ENCODE measurements around the gene SLC25A10.

Gene SLC25A10

DNA sequence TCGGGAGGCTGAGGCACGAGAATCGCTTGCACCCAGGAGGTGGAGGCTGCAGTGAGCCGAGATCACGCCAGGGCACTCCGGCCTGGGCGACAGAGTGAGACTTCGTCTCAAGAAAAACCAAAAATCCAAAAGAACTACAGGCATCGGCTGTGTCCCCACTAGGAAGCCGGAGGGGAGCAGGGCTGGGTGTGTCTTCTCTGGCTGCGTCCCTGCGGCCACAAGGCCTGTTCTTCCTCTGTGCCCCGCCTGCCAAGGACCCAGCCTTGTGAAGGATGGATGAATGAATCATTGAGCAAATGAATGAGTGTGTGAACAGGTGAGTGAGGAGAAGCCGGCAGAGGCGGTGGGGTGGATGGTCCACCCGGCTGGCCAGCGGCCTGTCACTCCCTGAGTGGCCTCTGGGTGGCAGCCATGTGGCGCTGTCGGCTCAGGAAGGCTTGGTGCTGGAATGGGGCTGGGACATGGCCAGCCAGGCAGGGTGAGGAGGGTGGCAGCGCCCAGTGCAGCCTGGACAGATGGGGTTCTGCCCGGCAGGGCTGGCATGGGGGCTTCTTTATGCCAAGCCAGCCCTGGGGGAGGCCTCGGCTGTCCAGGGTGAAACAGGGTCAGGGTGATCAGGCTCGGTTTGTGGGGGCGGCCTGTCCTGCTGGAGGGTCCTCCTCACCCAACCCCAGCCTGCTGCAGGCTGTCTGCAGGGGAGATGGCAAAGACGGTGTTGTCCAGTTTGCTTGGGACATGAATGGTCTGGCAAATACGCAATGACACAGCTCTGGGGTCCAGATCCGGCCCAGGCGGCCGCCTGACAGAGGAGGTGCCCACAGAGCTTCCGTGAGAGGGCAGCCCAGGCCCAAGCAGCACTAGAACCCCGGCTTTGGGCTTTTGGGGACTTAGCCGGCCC, 21.7 kb downstream of the SLC25A10 start:
- Histone ChIP-seq H2AFZ (ENCODE audit: low read length) (no peak overlapping the region), H3F3A (ENCODE audit: insufficient read depth, low read length) (no peaks in the 10 kb centered on the region), H3K9me3 (replicated peaks; ENCODE audit: insufficient read depth, low read length) (no peaks in the 10 kb centered on the region), H3K36me3 (replicated peaks; ENCODE audit: insufficient read depth, low read length) (no peaks in the 10 kb centered on the region), H3K9ac (ENCODE audit: low read length) (no peak overlapping the region), H3K4me3 (ENCODE audit: low read length) (no peak overlapping the region), H3K27ac (ENCODE audit: low read length) (no peak overlapping the region), H3K9me2 (replicated peaks; ENCODE audit: insufficient read depth, low read length) (no peaks in the 10 kb centered on the region), H3K27me3 (replicated peaks; ENCODE audit: insufficient read depth, low read length) (peaks cover 16% of the 10 kb centered on the region), H4K20me1 (ENCODE audit: insufficient read depth, low read length) (no peaks in the 10 kb centered on the region), H3K4me2 (ENCODE audit: low read depth, low read length) (no peak overlapping the region; the same call in 1 of the 2 replicates), H3K4me1 (ENCODE audit: low read length) (0 out of 2 replicates have a peak, but pooled peaks cover 6% of the 10 kb centered on the region), H3K79me2 (ENCODE audit: low read length) (no peaks in the 10 kb centered on the region)
- peak; percentile 66 for DNase-seq
- TF ChIP-seq EZH2 (optimal IDR thresholded peaks at IDR 0.05; ENCODE audit: low read depth, low read length) (no peak), EZH2phosphoT487 (IDR thresholded peaks at IDR 0.05; ENCODE audit: low read length) (no peak)
- TF ChIP-seq, protein P1, sequence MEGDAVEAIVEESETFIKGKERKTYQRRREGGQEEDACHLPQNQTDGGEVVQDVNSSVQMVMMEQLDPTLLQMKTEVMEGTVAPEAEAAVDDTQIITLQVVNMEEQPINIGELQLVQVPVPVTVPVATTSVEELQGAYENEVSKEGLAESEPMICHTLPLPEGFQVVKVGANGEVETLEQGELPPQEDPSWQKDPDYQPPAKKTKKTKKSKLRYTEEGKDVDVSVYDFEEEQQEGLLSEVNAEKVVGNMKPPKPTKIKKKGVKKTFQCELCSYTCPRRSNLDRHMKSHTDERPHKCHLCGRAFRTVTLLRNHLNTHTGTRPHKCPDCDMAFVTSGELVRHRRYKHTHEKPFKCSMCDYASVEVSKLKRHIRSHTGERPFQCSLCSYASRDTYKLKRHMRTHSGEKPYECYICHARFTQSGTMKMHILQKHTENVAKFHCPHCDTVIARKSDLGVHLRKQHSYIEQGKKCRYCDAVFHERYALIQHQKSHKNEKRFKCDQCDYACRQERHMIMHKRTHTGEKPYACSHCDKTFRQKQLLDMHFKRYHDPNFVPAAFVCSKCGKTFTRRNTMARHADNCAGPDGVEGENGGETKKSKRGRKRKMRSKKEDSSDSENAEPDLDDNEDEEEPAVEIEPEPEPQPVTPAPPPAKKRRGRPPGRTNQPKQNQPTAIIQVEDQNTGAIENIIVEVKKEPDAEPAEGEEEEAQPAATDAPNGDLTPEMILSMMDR (IDR thresholded peaks at IDR 0.05; ENCODE audit: low read length): peak; percentile 92

GRCh38 chr17:81734405-81735263, 22.6 kb downstream of the SLC25A10 start:
- Histone ChIP-seq H3K27ac (ENCODE audit: low read length) (no peak overlapping the region), H3K4me1 (ENCODE audit: low read length) (0 out of 2 replicates have a peak, but pooled peaks cover 6% of the 10 kb centered on the region)

More at GRCh38 chr17:81734405-81735263, 22.6 kb downstream of the SLC25A10 start:
- Histone ChIP-seq H2AFZ (ENCODE audit: low read length) (no peak overlapping the region), H3F3A (ENCODE audit: insufficient read depth, low read length) (no peaks in the 10 kb centered on the region), H3K9ac (ENCODE audit: low read length) (no peak overlapping the region), H3K9me2 (replicated peaks; ENCODE audit: insufficient read depth, low read length) (no peaks in the 10 kb centered on the region), H3K36me3 (replicated peaks; ENCODE audit: insufficient read depth, low read length) (no peaks in the 10 kb centered on the region), H3K27me3 (replicated peaks; ENCODE audit: insufficient read depth, low read length) (peaks cover 23% of the 10 kb centered on the region), H3K79me2 (ENCODE audit: low read length) (no peaks in the 10 kb centered on the region), H3K4me2 (ENCODE audit: low read depth, low read length) (no peak overlapping the region), H4K20me1 (ENCODE audit: insufficient read depth, low read length) (no peaks in the 10 kb centered on the region), H3K4me3 (ENCODE audit: low read length) (no peak overlapping the region), H3K9me3 (replicated peaks; ENCODE audit: insufficient read depth, low read length) (no peaks in the 10 kb centered on the region)
- TF ChIP-seq EZH2phosphoT487 (IDR thresholded peaks at IDR 0.05; ENCODE audit: low read length): no peak
- no peak for TF ChIP-seq EZH2 (optimal IDR thresholded peaks at IDR 0.05; ENCODE audit: low read depth, low read length)
- TF ChIP-seq, protein P1 (IDR thresholded peaks at IDR 0.05; ENCODE audit: low read length): no peak
- DNase-seq: no peak

Measured in MM.1S (cell line).